ENCODE results near the gene HCAR2.
"Not testable (repeated sequence)": the region's sequence is repeated elsewhere in the genome, so short reads cannot be mapped to it uniquely, and the experiment has no call there.

DNA sequence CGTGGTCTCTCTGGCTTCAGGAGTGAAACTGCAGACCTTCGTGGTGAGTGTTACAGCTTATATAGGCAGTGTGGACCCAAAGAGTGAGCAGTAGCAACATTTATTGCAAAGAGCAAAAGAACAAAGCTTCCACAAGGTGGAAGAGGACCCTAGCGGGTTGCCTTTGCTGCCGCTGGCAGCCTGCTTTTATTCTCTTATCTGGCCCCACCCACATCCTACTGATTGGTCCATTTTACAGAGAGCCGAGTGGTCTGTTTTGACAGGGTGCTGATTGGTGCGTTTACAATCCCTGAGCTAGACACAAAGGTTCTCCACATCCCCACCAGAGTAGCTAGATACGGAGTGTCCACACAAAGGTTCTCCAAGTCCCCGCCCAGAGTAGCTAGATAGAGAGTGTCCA, 27.1 kb downstream of the HCAR2 start:
- not testable (repeated sequence) for TF ChIP-seq POLR2A (IDR thresholded peaks at IDR 0.05; ENCODE audit: low read depth, low read length); RCOR1 (IDR thresholded peaks at IDR 0.05; ENCODE audit: insufficient replicate concordance, low read length)
